Endothelial cell of umbilical vein (primary cell): ENCODE measurements around the gene CGB3.
A peak's percentile ranks its signal among the peaks of the same experiment; 100 is the strongest.

Experiments
- EZH2 ChIP-seq: IDR thresholded peaks from 2 replicates; pipeline ENCODE4 v1.6.1; 2012; ENCODE audit warnings: borderline replicate concordance, low read depth, mild to moderate bottlenecking, moderate library complexity, low read length, inconsistent platforms; ENCODE audit not compliant: severe bottlenecking
- FOS ChIP-seq: IDR thresholded peaks from 2 replicates; pipeline ENCODE4 v1.6.1; 2011; ENCODE audit warnings: mild to moderate bottlenecking, low read length, moderate library complexity, borderline replicate concordance; ENCODE audit not compliant: insufficient read depth
- GATA2 ChIP-seq: IDR thresholded peaks from 2 replicates; pipeline ENCODE4 v1.7.0; 2011; ENCODE audit warnings: low read depth, mild to moderate bottlenecking, moderate library complexity, mixed read lengths, low read length; ENCODE audit not compliant: insufficient read length, insufficient read depth
- JUN ChIP-seq: IDR thresholded peaks from 2 replicates; pipeline ENCODE4 v1.6.1; 2011; ENCODE audit warnings: borderline replicate concordance, low read depth; ENCODE audit not compliant: insufficient read length, insufficient read depth
- MYC ChIP-seq: IDR thresholded peaks from one replicate; pipeline ENCODE4 v1.6.1; 2011; ENCODE audit warnings: mild to moderate bottlenecking, low read depth, low read length
- POLR2A ChIP-seq: IDR thresholded peaks from 2 replicates; pipeline ENCODE4 v1.6.1; 2012; ENCODE audit warnings: low read depth, mild to moderate bottlenecking, control low read depth, low read length
- POLR2AphosphoS5 ChIP-seq: IDR thresholded peaks from 2 replicates; pipeline ENCODE4 v1.6.1; 2012; ENCODE audit warnings: low read depth, mild to moderate bottlenecking, control low read depth, low read length, moderate library complexity; ENCODE audit not compliant: insufficient read depth
- TF ChIP-seq, protein P1 (sequence below), 2 donors: IDR thresholded peaks; 1 replicate in 1 of 2; 2 replicates in 1 of 2; pipeline ENCODE4 v1.5.1; 2011; ENCODE audit warnings: low read length in 2 of 2, mild to moderate bottlenecking in 2 of 2, moderate library complexity in 2 of 2, control low read depth in 1 of 2, inconsistent platforms in 1 of 2, low read depth in 1 of 2; ENCODE audit not compliant: insufficient read depth in 1 of 2; ENCODE audit errors: extremely low read depth in 1 of 2
- TF ChIP-seq, protein P2 (sequence below): IDR thresholded peaks from 2 replicates; pipeline ENCODE4 v1.6.1; 2011; ENCODE audit not compliant: insufficient read depth, insufficient read length

DNA sequence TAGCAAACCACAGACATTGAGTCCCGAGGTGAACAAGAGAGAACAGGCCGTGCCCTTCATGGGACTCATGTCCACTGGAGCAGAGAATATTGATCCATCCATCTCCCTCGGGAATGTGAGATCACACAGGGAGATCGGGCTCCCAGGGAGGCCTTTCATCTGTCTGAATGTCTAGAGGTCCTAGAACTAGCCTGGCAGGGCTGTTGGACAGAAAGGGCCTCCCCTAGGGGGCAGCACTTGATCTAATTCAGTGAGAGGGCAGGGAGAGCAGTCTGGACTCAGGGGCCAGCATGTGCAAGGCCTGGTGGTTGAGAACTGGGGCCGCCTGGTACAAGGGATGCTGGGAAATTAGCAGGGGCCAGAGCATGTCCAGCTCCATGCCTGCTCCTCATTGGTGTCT is 26.2 kb downstream of the CGB3 start:
- TF ChIP-seq, protein P1, sequence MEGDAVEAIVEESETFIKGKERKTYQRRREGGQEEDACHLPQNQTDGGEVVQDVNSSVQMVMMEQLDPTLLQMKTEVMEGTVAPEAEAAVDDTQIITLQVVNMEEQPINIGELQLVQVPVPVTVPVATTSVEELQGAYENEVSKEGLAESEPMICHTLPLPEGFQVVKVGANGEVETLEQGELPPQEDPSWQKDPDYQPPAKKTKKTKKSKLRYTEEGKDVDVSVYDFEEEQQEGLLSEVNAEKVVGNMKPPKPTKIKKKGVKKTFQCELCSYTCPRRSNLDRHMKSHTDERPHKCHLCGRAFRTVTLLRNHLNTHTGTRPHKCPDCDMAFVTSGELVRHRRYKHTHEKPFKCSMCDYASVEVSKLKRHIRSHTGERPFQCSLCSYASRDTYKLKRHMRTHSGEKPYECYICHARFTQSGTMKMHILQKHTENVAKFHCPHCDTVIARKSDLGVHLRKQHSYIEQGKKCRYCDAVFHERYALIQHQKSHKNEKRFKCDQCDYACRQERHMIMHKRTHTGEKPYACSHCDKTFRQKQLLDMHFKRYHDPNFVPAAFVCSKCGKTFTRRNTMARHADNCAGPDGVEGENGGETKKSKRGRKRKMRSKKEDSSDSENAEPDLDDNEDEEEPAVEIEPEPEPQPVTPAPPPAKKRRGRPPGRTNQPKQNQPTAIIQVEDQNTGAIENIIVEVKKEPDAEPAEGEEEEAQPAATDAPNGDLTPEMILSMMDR (IDR thresholded peaks at IDR 0.05; ENCODE audit: extremely low read depth in 1 of 2, insufficient read depth in 1 of 2, low read depth in 1 of 2, low read length in 2 of 2): peak; percentile 64 to 69
- TF ChIP-seq POLR2A (no peak), EZH2 (no peak), MYC (no peak), FOS (no peak), POLR2AphosphoS5 (no peak), JUN (no peak), GATA2 (no peak)
- TF ChIP-seq, protein P2, sequence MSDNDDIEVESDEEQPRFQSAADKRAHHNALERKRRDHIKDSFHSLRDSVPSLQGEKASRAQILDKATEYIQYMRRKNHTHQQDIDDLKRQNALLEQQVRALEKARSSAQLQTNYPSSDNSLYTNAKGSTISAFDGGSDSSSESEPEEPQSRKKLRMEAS: no peak
